GM23338 (cell line): ENCODE data around the gene RABIF. TPM values are rescaled to one million over a fixed set of nuclear protein-coding genes. Genes with fewer than 3 reads are reported as not detected.

ENCODE experiments used
- ATAC-seq: fragments of 200-7000 bp; cut with Tn5 transposase; 3 replicates; pipeline ENCODE4 v1.9.1; 2020
- DNase-seq: peaks from one replicate; pipeline ENCODE4 v3.0.0-alpha.2; 2015; ENCODE audit warnings: low spot score
- H2AFZ ChIP-seq: fragments of 200-600 bp; sonication (generic); 2 replicates; pipeline ENCODE4 v1.8.0; 2016; ENCODE audit warnings: antibody characterized with exemption, mild to moderate bottlenecking, moderate library complexity
- H3F3A ChIP-seq: fragments of 200-600 bp; sonication (generic); replicated peaks from 2 replicates; pipeline ENCODE4 v1.8.0; 2017; ENCODE audit warnings: antibody characterized with exemption, mixed run types, low read depth
- H3K27ac ChIP-seq: fragments of 200-600 bp; sonication (generic); 2 replicates; pipeline ENCODE4 v1.6.1; 2016; ENCODE audit warnings: low read depth
- H3K27me3 ChIP-seq: fragments of 200-600 bp; sonication (generic); 2 replicates; pipeline ENCODE4 v1.8.0; 2016; ENCODE audit warnings: mild to moderate bottlenecking, mixed run types, moderate library complexity; ENCODE audit not compliant: insufficient read depth
- H3K36me3 ChIP-seq: fragments of 200-600 bp; sonication (generic); 2 replicates; pipeline ENCODE4 v1.8.0; 2016; ENCODE audit warnings: mild to moderate bottlenecking; ENCODE audit not compliant: insufficient read depth
- H3K4me1 ChIP-seq: fragments of 200-600 bp; sonication (generic); 2 replicates; pipeline ENCODE4 v1.8.0; 2016; ENCODE audit warnings: mild to moderate bottlenecking, moderate library complexity; ENCODE audit not compliant: insufficient read depth
- H3K4me2 ChIP-seq: fragments of 200-600 bp; sonication (generic); 2 replicates; pipeline ENCODE4 v1.7.1; 2017; ENCODE audit warnings: mixed run types
- H3K4me3 ChIP-seq: fragments of 200-600 bp; sonication (generic); 2 replicates; pipeline ENCODE4 v1.6.1; 2016; ENCODE audit warnings: mixed run types
- H3K79me2 ChIP-seq: fragments of 200-600 bp; sonication (generic); replicated peaks from 2 replicates; pipeline ENCODE4 v1.8.0; 2017; ENCODE audit warnings: mild to moderate bottlenecking; ENCODE audit not compliant: insufficient read depth
- H3K9me2 ChIP-seq: fragments of 200-600 bp; sonication (generic); 2 replicates; pipeline ENCODE4 v1.8.0; 2017; ENCODE audit not compliant: insufficient read depth
- H4K20me1 ChIP-seq: fragments of 200-600 bp; sonication (generic); replicated peaks from 2 replicates; pipeline ENCODE4 v1.8.0; 2017; ENCODE audit warnings: mild to moderate bottlenecking; ENCODE audit not compliant: insufficient read depth
- H3K27ac Mint-ChIP-seq: 2 replicates; pipeline ENCODE4 v1.8.0; 2020; ENCODE audit warnings: inconsistent platforms, mild to moderate bottlenecking, moderate library complexity, mixed read lengths
- H3K27me3 Mint-ChIP-seq: 3 replicates; pipeline ENCODE4 v1.8.0; 2022; ENCODE audit warnings: low read depth, mild to moderate bottlenecking, moderate library complexity, mixed read lengths, inconsistent platforms; ENCODE audit not compliant: insufficient read depth, poor library complexity
- H3K36me3 Mint-ChIP-seq: 3 replicates; pipeline ENCODE4 v1.8.0; 2021; ENCODE audit warnings: low read depth, mild to moderate bottlenecking, inconsistent platforms, moderate library complexity, mixed read lengths
- H3K4me1 Mint-ChIP-seq: 3 replicates; pipeline ENCODE4 v1.8.0; 2020; ENCODE audit warnings: mild to moderate bottlenecking, inconsistent platforms, mixed read lengths
- H3K4me3 Mint-ChIP-seq: 3 replicates; pipeline ENCODE4 v1.8.0; 2021; ENCODE audit warnings: moderate library complexity, mild to moderate bottlenecking, inconsistent platforms, mixed read lengths
- H3K9me3 Mint-ChIP-seq: 3 replicates; pipeline ENCODE4 v1.8.0; 2020; ENCODE audit warnings: moderate library complexity, mild to moderate bottlenecking, inconsistent platforms, mixed read lengths
- NANOG ChIP-seq: IDR thresholded peaks from 2 replicates; pipeline ENCODE4 v1.6.1; 2016; ENCODE audit warnings: antibody characterized with exemption, borderline replicate concordance
- POLR2AphosphoS5 ChIP-seq: IDR thresholded peaks from 2 replicates; pipeline ENCODE4 v1.6.1; 2016; ENCODE audit warnings: antibody characterized with exemption, low read depth
- ZNF114 ChIP-seq: fragments of 250-450 bp; sonication (Bioruptor Pico); IDR thresholded peaks from 2 replicates; pipeline ENCODE4 v1.5.0; 2020; ENCODE audit warnings: mild to moderate bottlenecking, moderate library complexity
- ZNF331 ChIP-seq: fragments of 250-450 bp; sonication (Bioruptor Pico); IDR thresholded peaks from 2 replicates; pipeline ENCODE4 v1.5.0; 2020; ENCODE audit warnings: low read depth, mild to moderate bottlenecking, moderate library complexity
- polyA plus RNA-seq: library from polyadenylated mRNA; unstranded; fragments of >200 nt; fragmentation: Nextera tagmentation; extraction: Ambion mirVana; gene quantifications from 2 replicates; pipeline ENCODE4 v1.2.1, GENCODE V29; 2016
- total RNA-seq: library from RNA; depleted of rRNA; stranded (reverse); fragments of >200 nt; shearing (Covaris generic); gene quantifications from 2 replicates; pipeline ENCODE4 v1.2.3, GENCODE V29; 2014
- TF ChIP-seq, protein P1 (sequence below), 2 experiments: fragments of 200-600 bp in 1 of 2; sonication (generic) in 1 of 2; conservative IDR thresholded peaks; 2 replicates each; pipeline versions ENCODE4 v1.5.1 to v1.6.1; 2016 to 2017; ENCODE audit warnings: antibody characterized with exemption in 2 of 2, low read depth in 2 of 2, mild to moderate bottlenecking in 2 of 2, moderate library complexity in 1 of 2
- TF ChIP-seq, protein P2 (sequence below): fragments of 250-450 bp; sonication (Bioruptor Pico); IDR thresholded peaks from 2 replicates; pipeline ENCODE4 v1.5.0; 2020; ENCODE audit warnings: mild to moderate bottlenecking, moderate library complexity
- TF ChIP-seq, protein P3 (sequence below): IDR thresholded peaks from one replicate; pipeline ENCODE4 v1.6.1; 2018; ENCODE audit warnings: antibody characterized with exemption; ENCODE audit not compliant: unreplicated experiment

Gene RABIF
- total and polyA plus RNA-seq, 2 experiments from 2014 or later: 4.9 to 7.6 TPM

DNA sequence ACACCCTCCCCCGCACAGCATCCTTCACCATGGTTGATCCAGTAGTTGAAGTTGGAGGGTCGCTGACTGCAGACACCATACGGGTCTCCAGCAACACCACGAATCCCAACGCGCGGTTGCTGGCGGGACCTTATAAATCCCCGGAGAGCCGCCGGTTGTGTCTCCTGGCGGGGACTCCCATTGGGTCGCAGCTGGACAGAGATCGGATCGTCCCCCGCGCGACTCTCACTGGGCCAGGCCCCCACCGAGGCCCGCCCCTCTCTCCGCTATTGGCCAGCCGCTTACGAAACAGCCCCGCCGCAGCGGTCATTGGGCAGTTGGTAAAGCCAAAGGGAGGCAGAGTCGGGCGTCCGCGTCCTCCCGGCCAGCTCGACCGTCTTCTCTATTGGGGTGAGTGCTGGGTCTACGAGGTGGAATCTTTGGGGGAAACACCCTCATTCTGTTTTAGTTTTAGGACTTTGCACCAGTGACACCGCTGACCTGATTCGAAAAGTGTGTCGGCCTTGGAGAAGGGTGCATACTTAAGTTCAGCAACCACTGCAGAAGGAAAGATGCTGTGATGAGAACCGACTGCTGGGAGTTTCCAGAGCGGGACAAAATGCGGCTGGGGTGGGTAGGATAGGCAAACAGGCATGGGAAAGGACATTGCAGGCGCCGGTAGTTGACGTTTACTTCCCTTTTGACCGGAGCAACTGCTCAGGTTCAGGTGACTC is 27.4 kb downstream of the RABIF start (continued):
- TF ChIP-seq, protein P1, sequence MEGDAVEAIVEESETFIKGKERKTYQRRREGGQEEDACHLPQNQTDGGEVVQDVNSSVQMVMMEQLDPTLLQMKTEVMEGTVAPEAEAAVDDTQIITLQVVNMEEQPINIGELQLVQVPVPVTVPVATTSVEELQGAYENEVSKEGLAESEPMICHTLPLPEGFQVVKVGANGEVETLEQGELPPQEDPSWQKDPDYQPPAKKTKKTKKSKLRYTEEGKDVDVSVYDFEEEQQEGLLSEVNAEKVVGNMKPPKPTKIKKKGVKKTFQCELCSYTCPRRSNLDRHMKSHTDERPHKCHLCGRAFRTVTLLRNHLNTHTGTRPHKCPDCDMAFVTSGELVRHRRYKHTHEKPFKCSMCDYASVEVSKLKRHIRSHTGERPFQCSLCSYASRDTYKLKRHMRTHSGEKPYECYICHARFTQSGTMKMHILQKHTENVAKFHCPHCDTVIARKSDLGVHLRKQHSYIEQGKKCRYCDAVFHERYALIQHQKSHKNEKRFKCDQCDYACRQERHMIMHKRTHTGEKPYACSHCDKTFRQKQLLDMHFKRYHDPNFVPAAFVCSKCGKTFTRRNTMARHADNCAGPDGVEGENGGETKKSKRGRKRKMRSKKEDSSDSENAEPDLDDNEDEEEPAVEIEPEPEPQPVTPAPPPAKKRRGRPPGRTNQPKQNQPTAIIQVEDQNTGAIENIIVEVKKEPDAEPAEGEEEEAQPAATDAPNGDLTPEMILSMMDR (conservative IDR thresholded peaks at IDR 0.05; ENCODE audit: low read depth in 2 of 2): no peak
- no peak; the same call in 1 of the 2 replicates for TF ChIP-seq ZNF331
- TF ChIP-seq ZNF114: no peak

DNA sequence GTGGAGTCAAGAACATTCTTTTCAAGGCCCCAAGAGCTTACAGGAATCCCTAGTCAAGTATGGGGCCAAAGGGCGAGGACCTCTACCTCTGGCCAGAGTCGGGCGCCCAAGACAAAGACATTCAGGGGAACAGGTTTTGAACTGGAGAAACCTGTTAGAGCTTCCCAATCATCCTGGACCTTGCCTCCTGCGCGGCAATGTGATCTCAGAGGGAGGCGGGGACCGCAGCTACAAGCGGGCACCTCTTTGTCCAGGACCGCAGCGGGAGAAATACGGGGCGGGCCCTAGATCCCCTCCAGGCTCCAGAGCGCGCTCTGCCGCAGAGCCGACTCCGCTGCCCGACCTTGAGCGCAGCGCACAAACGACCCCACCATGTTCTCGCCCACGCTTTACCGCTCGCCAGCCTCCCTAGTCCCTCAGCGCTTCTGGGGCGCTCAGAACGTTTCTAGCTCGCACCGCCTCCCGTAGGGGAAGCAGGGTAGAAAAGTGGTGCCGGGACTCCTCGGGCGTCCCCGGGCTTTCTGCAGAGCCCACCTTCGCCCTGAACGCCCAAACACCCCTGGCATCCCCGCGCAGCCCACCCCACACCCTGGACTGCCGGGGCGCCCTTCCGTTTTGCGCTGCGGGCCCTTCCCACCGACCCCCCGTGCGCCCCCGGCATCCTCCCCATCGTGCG is 28.1 kb downstream of the RABIF start:
- H3K27me3 Mint-ChIP-seq: peaks cover 16% of the 10 kb centered on the region
- Histone ChIP-seq H3K27ac (peak overlapping the region; percentile 90), H3K9me2 (no peaks in the 10 kb centered on the region), H4K20me1 (peaks cover 9% of the 10 kb centered on the region), H2AFZ (peak overlapping the region; percentile 29; the same call in 1 of the 2 replicates), H3K36me3 (peaks cover 9% of the 10 kb centered on the region; the same call in 1 of the 2 replicates), H3K4me1 (peaks cover 22% of the 10 kb centered on the region), H3K79me2 (peaks cover 27% of the 10 kb centered on the region), H3K4me3 (peak overlapping the region; percentile 78), H3K4me2 (peak overlapping the region; percentile 71), H3F3A (peaks cover 10% of the 10 kb centered on the region), H3K27me3 (no peaks in the 10 kb centered on the region)
- DNase-seq (peak; percentile 97), ATAC-seq (peak; percentile 84)
- peak overlapping the region; percentile 96 for H3K4me3 Mint-ChIP-seq
- H3K9me3 Mint-ChIP-seq: no peaks in the 10 kb centered on the region
- H3K27ac Mint-ChIP-seq: peak overlapping the region; percentile 98
- peaks cover 27% of the 10 kb centered on the region for H3K36me3 Mint-ChIP-seq
- H3K4me1 Mint-ChIP-seq: peaks cover 19% of the 10 kb centered on the region
- TF ChIP-seq, protein P1 (conservative IDR thresholded peaks at IDR 0.05; ENCODE audit: low read depth in 2 of 2): no peak
- TF ChIP-seq, protein P2, sequence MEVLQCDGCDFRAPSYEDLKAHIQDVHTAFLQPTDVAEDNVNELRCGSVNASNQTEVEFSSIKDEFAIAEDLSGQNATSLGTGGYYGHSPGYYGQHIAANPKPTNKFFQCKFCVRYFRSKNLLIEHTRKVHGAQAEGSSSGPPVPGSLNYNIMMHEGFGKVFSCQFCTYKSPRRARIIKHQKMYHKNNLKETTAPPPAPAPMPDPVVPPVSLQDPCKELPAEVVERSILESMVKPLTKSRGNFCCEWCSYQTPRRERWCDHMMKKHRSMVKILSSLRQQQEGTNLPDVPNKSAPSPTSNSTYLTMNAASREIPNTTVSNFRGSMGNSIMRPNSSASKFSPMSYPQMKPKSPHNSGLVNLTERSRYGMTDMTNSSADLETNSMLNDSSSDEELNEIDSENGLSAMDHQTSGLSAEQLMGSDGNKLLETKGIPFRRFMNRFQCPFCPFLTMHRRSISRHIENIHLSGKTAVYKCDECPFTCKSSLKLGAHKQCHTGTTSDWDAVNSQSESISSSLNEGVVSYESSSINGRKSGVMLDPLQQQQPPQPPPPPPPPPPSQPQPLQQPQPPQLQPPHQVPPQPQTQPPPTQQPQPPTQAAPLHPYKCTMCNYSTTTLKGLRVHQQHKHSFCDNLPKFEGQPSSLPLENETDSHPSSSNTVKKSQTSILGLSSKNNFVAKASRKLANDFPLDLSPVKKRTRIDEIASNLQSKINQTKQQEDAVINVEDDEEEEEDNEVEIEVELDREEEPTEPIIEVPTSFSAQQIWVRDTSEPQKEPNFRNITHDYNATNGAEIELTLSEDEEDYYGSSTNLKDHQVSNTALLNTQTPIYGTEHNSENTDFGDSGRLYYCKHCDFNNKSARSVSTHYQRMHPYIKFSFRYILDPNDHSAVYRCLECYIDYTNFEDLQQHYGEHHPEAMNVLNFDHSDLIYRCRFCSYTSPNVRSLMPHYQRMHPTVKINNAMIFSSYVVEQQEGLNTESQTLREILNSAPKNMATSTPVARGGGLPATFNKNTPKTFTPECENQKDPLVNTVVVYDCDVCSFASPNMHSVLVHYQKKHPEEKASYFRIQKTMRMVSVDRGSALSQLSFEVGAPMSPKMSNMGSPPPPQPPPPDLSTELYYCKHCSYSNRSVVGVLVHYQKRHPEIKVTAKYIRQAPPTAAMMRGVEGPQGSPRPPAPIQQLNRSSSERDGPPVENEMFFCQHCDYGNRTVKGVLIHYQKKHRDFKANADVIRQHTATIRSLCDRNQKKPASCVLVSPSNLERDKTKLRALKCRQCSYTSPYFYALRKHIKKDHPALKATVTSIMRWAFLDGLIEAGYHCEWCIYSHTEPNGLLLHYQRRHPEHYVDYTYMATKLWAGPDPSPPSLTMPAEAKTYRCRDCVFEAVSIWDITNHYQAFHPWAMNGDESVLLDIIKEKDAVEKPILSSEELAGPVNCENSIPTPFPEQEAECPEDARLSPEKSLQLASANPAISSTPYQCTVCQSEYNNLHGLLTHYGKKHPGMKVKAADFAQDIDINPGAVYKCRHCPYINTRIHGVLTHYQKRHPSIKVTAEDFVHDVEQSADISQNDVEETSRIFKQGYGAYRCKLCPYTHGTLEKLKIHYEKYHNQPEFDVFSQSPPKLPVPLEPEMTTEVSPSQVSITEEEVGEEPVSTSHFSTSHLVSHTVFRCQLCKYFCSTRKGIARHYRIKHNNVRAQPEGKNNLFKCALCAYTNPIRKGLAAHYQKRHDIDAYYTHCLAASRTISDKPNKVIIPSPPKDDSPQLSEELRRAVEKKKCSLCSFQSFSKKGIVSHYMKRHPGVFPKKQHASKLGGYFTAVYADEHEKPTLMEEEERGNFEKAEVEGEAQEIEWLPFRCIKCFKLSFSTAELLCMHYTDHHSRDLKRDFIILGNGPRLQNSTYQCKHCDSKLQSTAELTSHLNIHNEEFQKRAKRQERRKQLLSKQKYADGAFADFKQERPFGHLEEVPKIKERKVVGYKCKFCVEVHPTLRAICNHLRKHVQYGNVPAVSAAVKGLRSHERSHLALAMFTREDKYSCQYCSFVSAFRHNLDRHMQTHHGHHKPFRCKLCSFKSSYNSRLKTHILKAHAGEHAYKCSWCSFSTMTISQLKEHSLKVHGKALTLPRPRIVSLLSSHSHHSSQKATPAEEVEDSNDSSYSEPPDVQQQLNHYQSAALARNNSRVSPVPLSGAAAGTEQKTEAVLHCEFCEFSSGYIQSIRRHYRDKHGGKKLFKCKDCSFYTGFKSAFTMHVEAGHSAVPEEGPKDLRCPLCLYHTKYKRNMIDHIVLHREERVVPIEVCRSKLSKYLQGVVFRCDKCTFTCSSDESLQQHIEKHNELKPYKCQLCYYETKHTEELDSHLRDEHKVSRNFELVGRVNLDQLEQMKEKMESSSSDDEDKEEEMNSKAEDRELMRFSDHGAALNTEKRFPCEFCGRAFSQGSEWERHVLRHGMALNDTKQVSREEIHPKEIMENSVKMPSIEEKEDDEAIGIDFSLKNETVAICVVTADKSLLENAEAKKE: peak; percentile 62; the same call in 1 of the 2 replicates
- TF ChIP-seq, protein P3, sequence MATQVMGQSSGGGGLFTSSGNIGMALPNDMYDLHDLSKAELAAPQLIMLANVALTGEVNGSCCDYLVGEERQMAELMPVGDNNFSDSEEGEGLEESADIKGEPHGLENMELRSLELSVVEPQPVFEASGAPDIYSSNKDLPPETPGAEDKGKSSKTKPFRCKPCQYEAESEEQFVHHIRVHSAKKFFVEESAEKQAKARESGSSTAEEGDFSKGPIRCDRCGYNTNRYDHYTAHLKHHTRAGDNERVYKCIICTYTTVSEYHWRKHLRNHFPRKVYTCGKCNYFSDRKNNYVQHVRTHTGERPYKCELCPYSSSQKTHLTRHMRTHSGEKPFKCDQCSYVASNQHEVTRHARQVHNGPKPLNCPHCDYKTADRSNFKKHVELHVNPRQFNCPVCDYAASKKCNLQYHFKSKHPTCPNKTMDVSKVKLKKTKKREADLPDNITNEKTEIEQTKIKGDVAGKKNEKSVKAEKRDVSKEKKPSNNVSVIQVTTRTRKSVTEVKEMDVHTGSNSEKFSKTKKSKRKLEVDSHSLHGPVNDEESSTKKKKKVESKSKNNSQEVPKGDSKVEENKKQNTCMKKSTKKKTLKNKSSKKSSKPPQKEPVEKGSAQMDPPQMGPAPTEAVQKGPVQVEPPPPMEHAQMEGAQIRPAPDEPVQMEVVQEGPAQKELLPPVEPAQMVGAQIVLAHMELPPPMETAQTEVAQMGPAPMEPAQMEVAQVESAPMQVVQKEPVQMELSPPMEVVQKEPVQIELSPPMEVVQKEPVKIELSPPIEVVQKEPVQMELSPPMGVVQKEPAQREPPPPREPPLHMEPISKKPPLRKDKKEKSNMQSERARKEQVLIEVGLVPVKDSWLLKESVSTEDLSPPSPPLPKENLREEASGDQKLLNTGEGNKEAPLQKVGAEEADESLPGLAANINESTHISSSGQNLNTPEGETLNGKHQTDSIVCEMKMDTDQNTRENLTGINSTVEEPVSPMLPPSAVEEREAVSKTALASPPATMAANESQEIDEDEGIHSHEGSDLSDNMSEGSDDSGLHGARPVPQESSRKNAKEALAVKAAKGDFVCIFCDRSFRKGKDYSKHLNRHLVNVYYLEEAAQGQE: no peak
- peak; percentile 53 for TF ChIP-seq POLR2AphosphoS5
- no peak for TF ChIP-seq NANOG
